A673 (cell line): ENCODE data around the gene TXNDC16. TPM values are rescaled to one million over a fixed set of nuclear protein-coding genes. Genes with fewer than 3 reads are reported as not detected.

Experiments used
- BruUV-seq: library from RNA; stranded (reverse); fragments of 400-500 nt; replicated peaks from 2 replicates; lab custom pipeline; 2021; lab: Mats Ljungman, UMichigan
- CTCF ChIA-PET: fragments of 300-600 bp; sonication (Branson Sonifier 250); formaldehyde crosslinking; loops from one replicate; lab custom pipeline; 2022; ENCODE audit warnings: antibody characterized with exemption; lab: Charles Lee
- POLR2A ChIA-PET: fragments of 300-600 bp; sonication (Branson Sonifier 250); formaldehyde crosslinking; loops from one replicate; lab custom pipeline; 2022; ENCODE audit warnings: antibody characterized with exemption; ENCODE audit not compliant: low non-redundant PET; lab: Charles Lee
- DNase-seq: peaks from one replicate; pipeline ENCODE4 v3.0.0-alpha.2; 2015; ENCODE audit warnings: low spot score
- H3K27ac ChIP-seq: fragments of 200-600 bp; sonication (generic); 2 replicates; pipeline ENCODE4 v1.5.1; 2016; ENCODE audit warnings: mixed run types, low read depth, mild to moderate bottlenecking, mixed read lengths, antibody characterized with exemption, low read length; ENCODE audit not compliant: poor library complexity, severe bottlenecking
- H3K27me3 ChIP-seq: fragments of 200-600 bp; sonication (generic); replicated peaks from 2 replicates; pipeline ENCODE4 v1.6.1; 2017; ENCODE audit warnings: mixed run types, low read depth, mild to moderate bottlenecking, mixed read lengths, antibody characterized with exemption, low read length; ENCODE audit not compliant: insufficient read depth, poor library complexity
- H3K36me3 ChIP-seq: fragments of 200-600 bp; sonication (generic); 2 replicates; pipeline ENCODE4 v1.6.1; 2016; ENCODE audit warnings: mixed run types, mild to moderate bottlenecking, mixed read lengths, antibody characterized with exemption, low read length; ENCODE audit not compliant: insufficient read depth, poor library complexity, severe bottlenecking
- H3K4me1 ChIP-seq: fragments of 200-600 bp; sonication (generic); 2 replicates; pipeline ENCODE4 v1.6.1; 2017; ENCODE audit warnings: mixed run types, mild to moderate bottlenecking, mixed read lengths, antibody characterized with exemption, low read length; ENCODE audit not compliant: insufficient read depth, poor library complexity, severe bottlenecking
- H3K4me3 ChIP-seq: fragments of 200-600 bp; sonication (generic); 2 replicates; pipeline ENCODE4 v1.5.1; 2016; ENCODE audit warnings: low read depth, mixed run types, mild to moderate bottlenecking, mixed read lengths, low read length; ENCODE audit not compliant: poor library complexity, severe bottlenecking
- H3K9me3 ChIP-seq: fragments of 200-600 bp; sonication (generic); 2 replicates; pipeline ENCODE4 v1.6.1; 2016; ENCODE audit warnings: mixed run types, low read depth, mild to moderate bottlenecking, mixed read lengths, antibody characterized with exemption, low read length; ENCODE audit not compliant: poor library complexity, severe bottlenecking
- CTCF ChIP-seq: fragments of 300-800, 200-600 bp; sonication (generic); conservative IDR thresholded peaks from 2 replicates; pipeline ENCODE4 v1.5.1; 2017; ENCODE audit warnings: low read depth, mild to moderate bottlenecking, antibody characterized with exemption, low read length, moderate library complexity, mixed read lengths
- EZH2 ChIP-seq: fragments of 200-600 bp; sonication (generic); IDR thresholded peaks from 2 replicates; pipeline ENCODE4 v1.6.1; 2017; ENCODE audit warnings: borderline replicate concordance, low read depth, mild to moderate bottlenecking, mixed read lengths, antibody characterized with exemption, low read length; ENCODE audit not compliant: poor library complexity, severe bottlenecking
- intact Hi-C: fragments of 100-400 bp; cut with micrococcal nuclease; formaldehyde crosslinking; loops from one replicate; pipeline ENCODE4 v1.10.0; 2022; ENCODE audit not compliant: unreplicated experiment
- total RNA-seq: library from RNA; stranded (reverse); gene quantifications from 2 replicates; pipeline ENCODE4 v1.2.3, GENCODE V29; 2021

The TXNDC16 gene
- total RNA-seq, 1 experiment from 2014 or later: 4.8 TPM

- Histone ChIP-seq H3K9me3 (no peaks in the 10 kb centered on the region), H3K4me3 (no peak overlapping the region), H3K36me3 (no peaks in the 10 kb centered on the region), H3K4me1 (no peaks in the 10 kb centered on the region), H3K27ac (no peak overlapping the region), H3K27me3 (no peaks in the 10 kb centered on the region)
- TF ChIP-seq CTCF (no peak), EZH2 (no peak)
- CTCF ChIA-PET: no interaction called here
- intact Hi-C loops: no loop called here
- DNase-seq: no peak
- POLR2A ChIA-PET: no interaction called here
- no TSS peak for BruUV-seq
These were observed 138.4 kb downstream of the TXNDC16 start for GRCh38 chr14:52413729-52414408.

GRCh38 chr14:52412426-52412825 lies 139.9 kb downstream of the TXNDC16 start:
- ChIA-PET POLR2A (no interaction called here), CTCF (no interaction called here)
- TF ChIP-seq CTCF: no peak
- TF ChIP-seq EZH2: no peak
- Histone ChIP-seq H3K27me3 (no peaks in the 10 kb centered on the region), H3K4me3 (no peak overlapping the region), H3K36me3 (no peaks in the 10 kb centered on the region), H3K9me3 (no peaks in the 10 kb centered on the region), H3K4me1 (no peaks in the 10 kb centered on the region), H3K27ac (no peak overlapping the region)
- no TSS peak for BruUV-seq
- intact Hi-C loops: no loop called here
- DNase-seq: no peak

- no peaks in the 10 kb centered on the region for H3K9me3 ChIP-seq
- no peaks in the 10 kb centered on the region for H3K4me1 ChIP-seq
- no peak overlapping the region for H3K27ac ChIP-seq
- no TSS peak for BruUV-seq
- no peak for DNase-seq
- TF ChIP-seq EZH2: no peak
- TF ChIP-seq CTCF: no peak
- no peak overlapping the region for H3K4me3 ChIP-seq
- no peaks in the 10 kb centered on the region for H3K36me3 ChIP-seq
- intact Hi-C loops: no loop called here
- no peaks in the 10 kb centered on the region for H3K27me3 ChIP-seq
- ChIA-PET CTCF (no interaction called here), POLR2A (no interaction called here)
These were observed 147.0 kb downstream of the TXNDC16 start for GRCh38 chr14:52405314-52405713.
